K562 (cell line): ENCODE results near the gene TMEM89. TPM values are rescaled to one million over a fixed set of nuclear protein-coding genes. Genes with fewer than 3 reads are reported as not detected.

Experiments
- ETV1 ChIP-seq: fragments of 450-650 bp; conservative IDR thresholded peaks from 2 replicates; pipeline ENCODE4 v1.6.1; 2016; ENCODE audit warnings: missing genetic modification characterization, control low read depth, low read depth, missing compliant biosample characterization
- HDAC8 ChIP-seq: fragments of 450-650 bp; IDR thresholded peaks from 2 replicates; pipeline ENCODE4 v1.6.1; 2016; ENCODE audit warnings: mild to moderate bottlenecking, missing genetic modification characterization, moderate library complexity, missing compliant biosample characterization
- HNRNPLL ChIP-seq: fragments of 200-400 bp; formaldehyde crosslinking; IDR thresholded peaks from 2 replicates; pipeline ENCODE4 v1.6.1; 2017; ENCODE audit warnings: low read length, low read depth, mild to moderate bottlenecking; ENCODE audit not compliant: poor library complexity, severe bottlenecking
- MEF2A ChIP-seq: IDR thresholded peaks from 2 replicates; pipeline ENCODE4 v1.6.1; 2011; ENCODE audit warnings: low read depth, mild to moderate bottlenecking, low read length, moderate library complexity; ENCODE audit not compliant: control insufficient read depth
- NFE2L1 ChIP-seq: fragments of 450-650 bp; IDR thresholded peaks from 2 replicates; pipeline ENCODE4 v1.6.1; 2016; ENCODE audit warnings: missing genetic modification characterization, low read depth, mild to moderate bottlenecking, missing compliant biosample characterization, moderate library complexity, borderline replicate concordance
- POLR2A ChIP-seq: fragments of 450-650 bp; conservative IDR thresholded peaks from 2 replicates; pipeline ENCODE4 v1.6.1; 2016
- SRSF9 ChIP-seq: fragments of 200-400 bp; formaldehyde crosslinking; IDR thresholded peaks from 2 replicates; pipeline ENCODE4 v1.6.1; 2017; ENCODE audit warnings: low read depth, low read length, borderline replicate concordance
- SUPT5H ChIP-seq: fragments of 450-650 bp; IDR thresholded peaks from 2 replicates; pipeline ENCODE4 v1.6.1; 2016
- XRCC3 ChIP-seq: fragments of 450-650 bp; IDR thresholded peaks from 2 replicates; pipeline ENCODE4 v1.6.1; 2017; ENCODE audit warnings: mild to moderate bottlenecking, moderate library complexity
- ZFX ChIP-seq: sonication (generic); formaldehyde crosslinking; IDR thresholded peaks from 2 replicates; pipeline ENCODE4 v1.8.0; 2022; ENCODE audit warnings: mild to moderate bottlenecking, missing genetic modification reagents, moderate library complexity
- ZKSCAN3 ChIP-seq: fragments of 250-450 bp; sonication (Bioruptor Pico); IDR thresholded peaks from 2 replicates; pipeline ENCODE4 v1.4.0; 2020
- ZNF324 ChIP-seq: fragments of 250-450 bp; sonication (Bioruptor Pico); IDR thresholded peaks from 2 replicates; pipeline ENCODE4 v1.4.0; 2020; ENCODE audit warnings: mild to moderate bottlenecking
- ZNF384 ChIP-seq: IDR thresholded peaks from 2 replicates; pipeline ENCODE4 v1.6.1; 2012; ENCODE audit warnings: low read depth, low read length, improper control_type of control experiment
- ZNF408 ChIP-seq: fragments of 250-450 bp; sonication (Bioruptor Pico); IDR thresholded peaks from 2 replicates; pipeline ENCODE4 v1.4.0; 2020; ENCODE audit warnings: low read depth, mild to moderate bottlenecking, moderate library complexity
- ZNF561 ChIP-seq: fragments of 450-650 bp; formaldehyde crosslinking; conservative IDR thresholded peaks from 2 replicates; pipeline ENCODE4 v1.4.0; 2020; ENCODE audit warnings: mild to moderate bottlenecking, moderate library complexity
- ZNF707 ChIP-seq: fragments of 250-450 bp; sonication (Bioruptor Pico); conservative IDR thresholded peaks from 2 replicates; pipeline ENCODE4 v1.8.0; 2022; ENCODE audit warnings: inconsistent platforms, mild to moderate bottlenecking, moderate library complexity
- ZNF764 ChIP-seq: fragments of 250-450 bp; sonication (Bioruptor Pico); IDR thresholded peaks from 2 replicates; pipeline ENCODE4 v1.4.0; 2020; ENCODE audit warnings: low read depth, mild to moderate bottlenecking, moderate library complexity
- ZSCAN29 ChIP-seq: fragments of 450-650 bp; IDR thresholded peaks from 2 replicates; pipeline ENCODE4 v1.6.1; 2017
- polyA plus RNA-seq, 8 experiments: library from polyadenylated mRNA; depleted of rRNA in 4 of 8; stranded (reverse) in 5 of 8; unstranded in 3 of 8; fragments of >200 nt; fragmentation: Nextera tagmentation in 2 of 8; fragmentation: Illumina TruSeq in 1 of 8; extraction: Ambion mirVana in 2 of 8; extraction: Trizol in 1 of 8; gene quantifications; 2 replicates each; pipeline versions ENCODE4 v1.2.1 to v1.2.3, GENCODE V29; 2011 to 2014; ENCODE audit warnings: inconsistent platforms in 1 of 8, missing spikeins in 1 of 8
- total RNA-seq, 7 experiments: library from RNA; depleted of rRNA in 6 of 7; stranded (reverse); fragments of >200 nt in 6 of 7; fragmentation: Illumina TruSeq in 2 of 7; extraction: Trizol in 2 of 7; gene quantifications; 2 replicates each; pipeline versions ENCODE4 v1.2.1 to v1.2.3, GENCODE V29; 2011 to 2021; ENCODE audit warnings: low replicate concordance in 1 of 7
- TF ChIP-seq, protein P1 (sequence below): fragments of 200-800 bp; sonication (Bioruptor generic); IDR thresholded peaks from 2 replicates; pipeline ENCODE4 v1.6.1; 2017; ENCODE audit warnings: missing genetic modification characterization, missing compliant biosample characterization
- TF ChIP-seq, protein P2 (sequence below): sonication (generic); formaldehyde crosslinking; IDR thresholded peaks from 2 replicates; pipeline ENCODE4 v1.8.1; 2023; ENCODE audit warnings: mild to moderate bottlenecking, missing genetic modification reagents
- TF ChIP-seq, protein P3 (sequence below): sonication (generic); formaldehyde crosslinking; IDR thresholded peaks from 2 replicates; pipeline ENCODE4 v1.8.1; 2023; ENCODE audit warnings: mild to moderate bottlenecking, missing genetic modification reagents
- TF ChIP-seq, protein P4 (sequence below): fragments of 450-650 bp; IDR thresholded peaks from 2 replicates; pipeline ENCODE4 v1.6.1; 2016; ENCODE audit warnings: missing biosample characterization, missing genetic modification characterization

The TMEM89 gene
- total and polyA plus RNA-seq, 9 of the 15 experiments (the other 6 are each of a cell fraction or from before 2014, with no cell fraction given): not detected

DNA sequence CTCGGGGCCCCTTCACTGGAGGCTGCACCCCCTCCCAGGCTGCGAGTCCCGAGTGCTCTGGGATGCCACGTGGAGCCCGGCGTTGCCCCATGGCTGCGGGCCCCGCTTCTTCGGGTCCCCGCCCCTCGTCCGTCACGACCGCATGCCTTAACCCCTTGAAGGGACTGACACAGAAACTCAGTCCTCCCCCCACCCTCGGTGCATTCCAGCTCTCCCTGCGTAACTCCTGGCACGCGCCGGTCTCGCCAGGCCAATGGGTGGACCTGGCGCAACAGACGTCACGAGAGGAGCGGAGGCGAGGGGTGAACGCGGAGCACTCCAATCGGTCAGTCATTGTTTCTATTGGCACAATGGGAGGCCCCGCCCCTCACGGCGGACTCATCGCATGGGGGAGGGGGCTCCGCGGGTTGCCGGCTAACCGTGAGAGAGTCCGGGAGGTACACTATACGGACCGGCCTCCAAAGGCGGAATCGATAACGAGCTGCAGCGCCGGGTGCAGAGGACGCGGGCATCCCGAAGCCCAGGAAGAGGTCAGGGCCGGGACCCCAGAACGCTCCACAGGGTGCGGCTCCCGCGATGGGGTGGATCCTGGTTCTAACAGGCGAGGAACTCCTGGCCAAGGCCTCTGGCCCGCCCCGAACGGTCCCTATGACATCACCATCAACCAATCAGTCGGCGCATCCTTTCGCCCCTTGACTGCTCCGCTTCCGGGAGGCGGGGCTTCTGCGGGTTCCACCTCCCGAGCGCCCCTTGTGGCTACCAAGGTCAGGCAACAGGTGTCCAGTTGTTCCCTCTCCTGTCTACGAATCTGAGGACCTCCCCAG, 42.1 kb upstream of the TMEM89 start (continued):
- TF ChIP-seq SRSF9: no peak
- TF ChIP-seq, protein P1, sequence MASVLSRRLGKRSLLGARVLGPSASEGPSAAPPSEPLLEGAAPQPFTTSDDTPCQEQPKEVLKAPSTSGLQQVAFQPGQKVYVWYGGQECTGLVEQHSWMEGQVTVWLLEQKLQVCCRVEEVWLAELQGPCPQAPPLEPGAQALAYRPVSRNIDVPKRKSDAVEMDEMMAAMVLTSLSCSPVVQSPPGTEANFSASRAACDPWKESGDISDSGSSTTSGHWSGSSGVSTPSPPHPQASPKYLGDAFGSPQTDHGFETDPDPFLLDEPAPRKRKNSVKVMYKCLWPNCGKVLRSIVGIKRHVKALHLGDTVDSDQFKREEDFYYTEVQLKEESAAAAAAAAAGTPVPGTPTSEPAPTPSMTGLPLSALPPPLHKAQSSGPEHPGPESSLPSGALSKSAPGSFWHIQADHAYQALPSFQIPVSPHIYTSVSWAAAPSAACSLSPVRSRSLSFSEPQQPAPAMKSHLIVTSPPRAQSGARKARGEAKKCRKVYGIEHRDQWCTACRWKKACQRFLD: no peak
- no peak for TF ChIP-seq ZKSCAN3 (CRISPR knock-in tag)
- no peak for TF ChIP-seq NFE2L1
- TF ChIP-seq ZSCAN29: no peak
- TF ChIP-seq, protein P2, sequence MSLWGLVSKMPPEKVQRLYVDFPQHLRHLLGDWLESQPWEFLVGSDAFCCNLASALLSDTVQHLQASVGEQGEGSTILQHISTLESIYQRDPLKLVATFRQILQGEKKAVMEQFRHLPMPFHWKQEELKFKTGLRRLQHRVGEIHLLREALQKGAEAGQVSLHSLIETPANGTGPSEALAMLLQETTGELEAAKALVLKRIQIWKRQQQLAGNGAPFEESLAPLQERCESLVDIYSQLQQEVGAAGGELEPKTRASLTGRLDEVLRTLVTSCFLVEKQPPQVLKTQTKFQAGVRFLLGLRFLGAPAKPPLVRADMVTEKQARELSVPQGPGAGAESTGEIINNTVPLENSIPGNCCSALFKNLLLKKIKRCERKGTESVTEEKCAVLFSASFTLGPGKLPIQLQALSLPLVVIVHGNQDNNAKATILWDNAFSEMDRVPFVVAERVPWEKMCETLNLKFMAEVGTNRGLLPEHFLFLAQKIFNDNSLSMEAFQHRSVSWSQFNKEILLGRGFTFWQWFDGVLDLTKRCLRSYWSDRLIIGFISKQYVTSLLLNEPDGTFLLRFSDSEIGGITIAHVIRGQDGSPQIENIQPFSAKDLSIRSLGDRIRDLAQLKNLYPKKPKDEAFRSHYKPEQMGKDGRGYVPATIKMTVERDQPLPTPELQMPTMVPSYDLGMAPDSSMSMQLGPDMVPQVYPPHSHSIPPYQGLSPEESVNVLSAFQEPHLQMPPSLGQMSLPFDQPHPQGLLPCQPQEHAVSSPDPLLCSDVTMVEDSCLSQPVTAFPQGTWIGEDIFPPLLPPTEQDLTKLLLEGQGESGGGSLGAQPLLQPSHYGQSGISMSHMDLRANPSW (CRISPR knock-in tag): no peak
- TF ChIP-seq ZNF561 (CRISPR knock-in tag): no peak
- peak; percentile 86 for TF ChIP-seq HNRNPLL
- TF ChIP-seq, protein P3, sequence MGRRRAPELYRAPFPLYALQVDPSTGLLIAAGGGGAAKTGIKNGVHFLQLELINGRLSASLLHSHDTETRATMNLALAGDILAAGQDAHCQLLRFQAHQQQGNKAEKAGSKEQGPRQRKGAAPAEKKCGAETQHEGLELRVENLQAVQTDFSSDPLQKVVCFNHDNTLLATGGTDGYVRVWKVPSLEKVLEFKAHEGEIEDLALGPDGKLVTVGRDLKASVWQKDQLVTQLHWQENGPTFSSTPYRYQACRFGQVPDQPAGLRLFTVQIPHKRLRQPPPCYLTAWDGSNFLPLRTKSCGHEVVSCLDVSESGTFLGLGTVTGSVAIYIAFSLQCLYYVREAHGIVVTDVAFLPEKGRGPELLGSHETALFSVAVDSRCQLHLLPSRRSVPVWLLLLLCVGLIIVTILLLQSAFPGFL (CRISPR knock-in tag): 0 out of 2 replicates have a peak, but pooled peaks have one; percentile 69
- no peak for TF ChIP-seq MEF2A
- no peak for TF ChIP-seq ZNF764 (CRISPR knock-in tag)
- TF ChIP-seq ZFX (CRISPR knock-in tag): peak; percentile 93
- no peak for TF ChIP-seq XRCC3
- no peak for TF ChIP-seq ZNF707 (CRISPR knock-in tag)
- TF ChIP-seq ETV1: peak; percentile 65; the same call in 1 of the 2 replicates
- TF ChIP-seq, protein P4, sequence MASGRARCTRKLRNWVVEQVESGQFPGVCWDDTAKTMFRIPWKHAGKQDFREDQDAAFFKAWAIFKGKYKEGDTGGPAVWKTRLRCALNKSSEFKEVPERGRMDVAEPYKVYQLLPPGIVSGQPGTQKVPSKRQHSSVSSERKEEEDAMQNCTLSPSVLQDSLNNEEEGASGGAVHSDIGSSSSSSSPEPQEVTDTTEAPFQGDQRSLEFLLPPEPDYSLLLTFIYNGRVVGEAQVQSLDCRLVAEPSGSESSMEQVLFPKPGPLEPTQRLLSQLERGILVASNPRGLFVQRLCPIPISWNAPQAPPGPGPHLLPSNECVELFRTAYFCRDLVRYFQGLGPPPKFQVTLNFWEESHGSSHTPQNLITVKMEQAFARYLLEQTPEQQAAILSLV: no peak
- no peak for TF ChIP-seq ZNF324 (CRISPR knock-in tag)
- TF ChIP-seq ZNF384: no peak
- TF ChIP-seq ZNF408: no peak
- peak; percentile 81 for TF ChIP-seq POLR2A
- no peak for TF ChIP-seq HDAC8 (tag)
- TF ChIP-seq SUPT5H: peak; percentile 75
